ENCODE data around the gene C1orf159. TPM values are rescaled to one million over a fixed set of nuclear protein-coding genes. Genes with fewer than 3 reads are reported as not detected.
A peak's percentile ranks its signal among the peaks of the same experiment; 100 is the strongest.

Gene C1orf159
- total and polyA plus RNA-seq, 4 donors = 9.5 to 19.2 (median 13.3) TPM

DNA sequence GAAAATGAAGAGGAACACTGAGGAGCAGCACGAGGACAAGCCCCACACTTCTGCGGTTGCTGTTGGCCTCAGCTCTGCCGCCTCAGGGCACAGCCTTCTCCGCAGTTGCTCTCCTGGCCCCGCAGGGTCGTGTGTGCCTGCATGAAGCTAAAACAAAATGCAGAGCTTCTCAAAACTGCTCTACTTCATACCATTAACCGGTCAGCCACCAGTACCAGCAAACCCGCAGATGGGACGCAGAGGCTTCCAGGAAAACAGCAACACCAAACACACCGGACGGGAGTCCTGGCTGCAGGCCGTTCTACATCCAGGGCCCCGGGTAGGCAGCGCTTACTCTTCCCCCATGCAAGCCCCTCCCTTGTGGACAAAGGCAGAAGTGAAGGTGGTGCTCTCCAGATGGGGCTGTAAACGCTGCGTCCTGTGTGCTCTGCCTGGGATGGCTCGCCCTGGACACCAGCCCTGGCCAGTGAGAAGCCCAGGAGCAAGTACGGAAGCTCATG lies 7.1 kb upstream of the C1orf159 start:
- ATAC-seq (ENCODE audit: insufficient read depth, low FRiP score) (no peak), DNase-seq (peak in 2 of 3 donors; percentile 16 to 42)
- Histone ChIP-seq H3K27me3 (ENCODE audit: control insufficient read depth in 3 of 3, insufficient read depth in 3 of 3, low read length in 2 of 3) (peaks cover 0 to 6% (median 2%) of the 10 kb centered on the region in 3 donors), H3K9me3 (ENCODE audit: control insufficient read depth in 4 of 4, insufficient read depth in 3 of 4, low read length in 3 of 4) (no peaks in the 10 kb centered on the region), H3K36me3 (ENCODE audit: control insufficient read depth in 4 of 4, insufficient read depth in 4 of 4, low read length in 4 of 4) (no peaks in the 10 kb centered on the region), H3K4me3 (no peak overlapping the region), H3K9ac (ENCODE audit: insufficient read depth in 1 of 2, low read length in 2 of 2) (no peak overlapping the region), H3K27ac (ENCODE audit: low read depth in 1 of 2, low read length in 1 of 2) (no peak overlapping the region), H3K4me1 (ENCODE audit: control insufficient read depth in 5 of 5, insufficient read depth in 5 of 5, low read length in 5 of 5) (peaks cover 0 to 5% (median 0%) of the 10 kb centered on the region in 5 donors)
- WGBS, 2 donors = 70 to 79% methylated on average over 18 of the region's 18 CpGs
- TF ChIP-seq, protein P1, sequence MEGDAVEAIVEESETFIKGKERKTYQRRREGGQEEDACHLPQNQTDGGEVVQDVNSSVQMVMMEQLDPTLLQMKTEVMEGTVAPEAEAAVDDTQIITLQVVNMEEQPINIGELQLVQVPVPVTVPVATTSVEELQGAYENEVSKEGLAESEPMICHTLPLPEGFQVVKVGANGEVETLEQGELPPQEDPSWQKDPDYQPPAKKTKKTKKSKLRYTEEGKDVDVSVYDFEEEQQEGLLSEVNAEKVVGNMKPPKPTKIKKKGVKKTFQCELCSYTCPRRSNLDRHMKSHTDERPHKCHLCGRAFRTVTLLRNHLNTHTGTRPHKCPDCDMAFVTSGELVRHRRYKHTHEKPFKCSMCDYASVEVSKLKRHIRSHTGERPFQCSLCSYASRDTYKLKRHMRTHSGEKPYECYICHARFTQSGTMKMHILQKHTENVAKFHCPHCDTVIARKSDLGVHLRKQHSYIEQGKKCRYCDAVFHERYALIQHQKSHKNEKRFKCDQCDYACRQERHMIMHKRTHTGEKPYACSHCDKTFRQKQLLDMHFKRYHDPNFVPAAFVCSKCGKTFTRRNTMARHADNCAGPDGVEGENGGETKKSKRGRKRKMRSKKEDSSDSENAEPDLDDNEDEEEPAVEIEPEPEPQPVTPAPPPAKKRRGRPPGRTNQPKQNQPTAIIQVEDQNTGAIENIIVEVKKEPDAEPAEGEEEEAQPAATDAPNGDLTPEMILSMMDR (IDR thresholded peaks at IDR 0.05; ENCODE audit: control extremely low read depth, extremely low read depth) = no peak

DNA sequence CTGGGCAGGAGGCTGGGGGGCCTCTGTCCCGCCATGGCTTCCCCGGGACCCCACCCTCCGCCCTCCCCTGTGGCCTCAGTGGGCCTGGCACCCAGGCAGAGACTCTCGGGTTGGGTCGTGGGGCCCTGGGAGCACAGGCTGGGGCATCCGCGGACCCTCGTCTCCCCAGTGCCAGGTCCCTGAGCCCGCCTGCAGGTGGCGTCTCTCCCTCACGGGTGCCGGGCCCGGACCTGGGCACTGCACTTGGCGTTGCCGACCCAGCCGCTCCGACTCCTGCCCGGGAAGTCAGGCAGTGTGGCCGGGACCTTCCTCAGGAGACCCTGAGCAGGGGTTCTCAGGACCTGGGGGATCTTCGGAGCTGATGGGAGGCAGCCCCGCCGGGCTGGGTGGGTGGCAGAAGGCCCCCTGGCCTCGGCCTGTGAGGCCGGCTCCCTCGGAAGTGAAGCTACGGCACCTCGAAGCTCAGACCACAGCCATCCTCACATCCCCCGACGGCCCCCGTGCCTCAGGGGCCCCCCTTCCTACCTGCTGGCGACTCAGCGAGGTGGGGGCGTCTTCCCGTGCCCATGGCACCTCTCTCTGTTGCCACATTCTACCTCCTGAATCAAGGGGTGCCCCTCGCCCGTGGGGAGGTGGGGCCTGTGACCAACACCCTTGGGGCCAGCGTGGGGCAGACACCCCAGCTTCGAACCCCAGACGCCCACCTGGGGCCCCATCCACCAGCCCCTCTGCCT lies 6.4 kb upstream of the C1orf159 start:
- 12 to 16% methylated on average over 34 to 39 of the region's 39 CpGs for WGBS, 2 donors
- Histone ChIP-seq H3K27ac (ENCODE audit: low read depth in 1 of 2, low read length in 1 of 2) (no peak overlapping the region), H3K9ac (ENCODE audit: insufficient read depth in 1 of 2, low read length in 2 of 2) (no peak overlapping the region), H3K27me3 (ENCODE audit: control insufficient read depth in 3 of 3, insufficient read depth in 3 of 3, low read length in 2 of 3) (peaks cover 0 to 11% (median 4%) of the 10 kb centered on the region in 3 donors), H3K4me1 (ENCODE audit: control insufficient read depth in 5 of 5, insufficient read depth in 5 of 5, low read length in 5 of 5) (peaks cover 0 to 5% (median 0%) of the 10 kb centered on the region in 5 donors), H3K9me3 (ENCODE audit: control insufficient read depth in 4 of 4, insufficient read depth in 3 of 4, low read length in 3 of 4) (no peaks in the 10 kb centered on the region), H3K4me3 (no peak overlapping the region), H3K36me3 (ENCODE audit: control insufficient read depth in 4 of 4, insufficient read depth in 4 of 4, low read length in 4 of 4) (no peaks in the 10 kb centered on the region)
- ATAC-seq (ENCODE audit: insufficient read depth, low FRiP score) (peak; percentile 58), DNase-seq (peak; percentile 75 to 82 (median 76))
- TF ChIP-seq, protein P1 (IDR thresholded peaks at IDR 0.05; ENCODE audit: control extremely low read depth, extremely low read depth) = peak; percentile 92

DNA sequence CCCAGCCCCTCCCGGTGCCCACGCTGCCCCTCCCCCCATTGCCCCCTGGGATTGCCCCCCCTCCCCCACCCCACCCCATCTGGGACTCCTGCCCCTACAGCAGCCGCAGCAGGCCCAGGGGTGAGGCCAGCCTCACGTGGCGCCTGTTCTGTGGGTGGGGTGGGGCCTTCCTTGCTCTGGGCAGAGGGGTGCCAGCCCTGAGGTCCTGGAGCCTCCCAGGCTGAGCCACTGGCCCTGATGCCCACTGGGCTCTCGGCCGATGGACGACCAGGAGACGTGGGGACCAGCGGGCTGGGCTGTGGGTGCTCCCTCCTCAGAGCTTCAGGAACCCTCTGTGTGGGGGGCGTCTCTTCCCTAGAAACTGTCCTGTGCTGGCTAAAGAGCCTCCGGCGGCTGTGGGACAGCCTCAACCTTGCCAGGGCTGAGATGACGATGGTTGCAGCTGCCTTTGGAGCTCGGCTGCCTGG lies 5.8 kb upstream of the C1orf159 start:
- peaks cover 0 to 12% (median 4%) of the 10 kb centered on the region in 3 donors for H3K27me3 ChIP-seq (ENCODE audit: control insufficient read depth in 3 of 3, insufficient read depth in 3 of 3, low read length in 2 of 3)
- DNase-seq (no peak), ATAC-seq (ENCODE audit: insufficient read depth, low FRiP score) (no peak)
- TF ChIP-seq, protein P1 (IDR thresholded peaks at IDR 0.05; ENCODE audit: control extremely low read depth, extremely low read depth) = no peak
- no peak overlapping the region for H3K4me3 ChIP-seq
- H3K27ac ChIP-seq (ENCODE audit: low read depth in 1 of 2, low read length in 1 of 2) = no peak overlapping the region
- no peaks in the 10 kb centered on the region for H3K9me3 ChIP-seq (ENCODE audit: control insufficient read depth in 4 of 4, insufficient read depth in 3 of 4, low read length in 3 of 4)
- peaks cover 0 to 5% (median 0%) of the 10 kb centered on the region in 5 donors for H3K4me1 ChIP-seq (ENCODE audit: control insufficient read depth in 5 of 5, insufficient read depth in 5 of 5, low read length in 5 of 5)
- H3K9ac ChIP-seq (ENCODE audit: insufficient read depth in 1 of 2, low read length in 2 of 2) = no peak overlapping the region
- no peaks in the 10 kb centered on the region for H3K36me3 ChIP-seq (ENCODE audit: control insufficient read depth in 4 of 4, insufficient read depth in 4 of 4, low read length in 4 of 4)
- 43 to 55% methylated on average over 13 to 15 of the region's 15 CpGs for WGBS, 2 donors
